ENCODE results near the gene NCOA5. TPM values are rescaled to one million over a fixed set of nuclear protein-coding genes. Genes with fewer than 3 reads are reported as not detected.
"Not testable (repeated sequence)": the region's sequence is repeated elsewhere in the genome, so short reads cannot be mapped to it uniquely, and the experiment has no call there.

NCOA5 gene
- polyA plus RNA-seq, 1 experiment = 19.0 TPM

GRCh38 chr20:46102940-46103339, 13.2 kb upstream of the NCOA5 start:
- DNase-seq (ENCODE audit: low read depth) = no peak
- H3K4me3 ChIP-seq (ENCODE audit: low read depth, low read length) = no peak overlapping the region
- TF ChIP-seq CTCF (IDR thresholded peaks at IDR 0.05; ENCODE audit: insufficient read depth, low read depth, low read length) = no peak
- ChIA-PET CTCF (interaction anchor here (0.6 to 1.6 kb wide), 3 partner anchors 12 to 16 kb away, joined by 3 to 4 read pairs (median 3); no protein-coding TSS in a partner anchor), POLR2A (no interaction called here)
- peaks cover 18% of the 10 kb centered on the region for H3K27me3 ChIP-seq (ENCODE audit: control insufficient read depth, insufficient read depth, low read length)
- no peaks in the 10 kb centered on the region for H3K36me3 ChIP-seq (ENCODE audit: control insufficient read depth, insufficient read depth, low read length)

- CTCF ChIA-PET = interaction anchor here (1.6 kb wide), 1 partner anchor 13 kb away, joined by 4 read pairs; no protein-coding TSS in a partner anchor
- Histone ChIP-seq H3K4me3 (ENCODE audit: low read depth, low read length) (no peak overlapping the region), H3K27me3 (ENCODE audit: control insufficient read depth, insufficient read depth, low read length) (peaks cover 19% of the 10 kb centered on the region), H3K36me3 (ENCODE audit: control insufficient read depth, insufficient read depth, low read length) (no peaks in the 10 kb centered on the region)
- no peak for DNase-seq (ENCODE audit: low read depth)
- no peak for TF ChIP-seq CTCF (IDR thresholded peaks at IDR 0.05; ENCODE audit: insufficient read depth, low read depth, low read length)
- POLR2A ChIA-PET = no interaction called here
Measured at GRCh38 chr20:46101957-46102356, 12.2 kb upstream of the NCOA5 start.

GRCh38 chr20:46100988-46101387, 11.2 kb upstream of the NCOA5 start:
- ChIA-PET CTCF (interaction anchor here (0.7 kb wide), 1 partner anchor 302 kb away, joined by 3 read pairs; no protein-coding TSS in a partner anchor), POLR2A (no interaction called here)
- TF ChIP-seq CTCF (IDR thresholded peaks at IDR 0.05; ENCODE audit: insufficient read depth, low read depth, low read length) = no peak
- no peaks in the 10 kb centered on the region for H3K36me3 ChIP-seq (ENCODE audit: control insufficient read depth, insufficient read depth, low read length)
- peaks cover 19% of the 10 kb centered on the region for H3K27me3 ChIP-seq (ENCODE audit: control insufficient read depth, insufficient read depth, low read length)
- H3K4me3 ChIP-seq (ENCODE audit: low read depth, low read length) = no peak overlapping the region
- DNase-seq (ENCODE audit: low read depth) = no peak

GRCh38 chr20:46100444-46100843, 10.7 kb upstream of the NCOA5 start:
- DNase-seq (ENCODE audit: low read depth); CTCF ChIA-PET; POLR2A ChIA-PET; H3K4me3 ChIP-seq (ENCODE audit: low read depth, low read length); H3K36me3 ChIP-seq (ENCODE audit: control insufficient read depth, insufficient read depth, low read length): not testable (repeated sequence)
- peaks cover 19% of the 10 kb centered on the region for H3K27me3 ChIP-seq (ENCODE audit: control insufficient read depth, insufficient read depth, low read length)

- H3K36me3 ChIP-seq (ENCODE audit: control insufficient read depth, insufficient read depth, low read length) = no peaks in the 10 kb centered on the region
- no peak for DNase-seq (ENCODE audit: low read depth)
- no peak overlapping the region for H3K4me3 ChIP-seq (ENCODE audit: low read depth, low read length)
- TF ChIP-seq CTCF (IDR thresholded peaks at IDR 0.05; ENCODE audit: insufficient read depth, low read depth, low read length) = no peak
- ChIA-PET POLR2A (no interaction called here), CTCF (no interaction called here)
- H3K27me3 ChIP-seq (ENCODE audit: control insufficient read depth, insufficient read depth, low read length) = peaks cover 18% of the 10 kb centered on the region
Measured at GRCh38 chr20:46099491-46100287, 9.9 kb upstream of the NCOA5 start.

Data from BJ (cell line).